ENCODE results near the gene SLC6A13.

SLC6A13 gene

GRCh38 chr12:196436-196835, 66.2 kb downstream of the SLC6A13 start:
- H3K27me3 ChIP-seq (replicated peaks), result no peaks in the 10 kb centered on the region
- in situ Hi-C loops (cut with HindIII; ENCODE audit: low pct_ligation_motif_present, low sequenced_read_pairs), result no loop called here
- no peaks in the 10 kb centered on the region for H3K36me3 ChIP-seq (replicated peaks)
- no peak overlapping the region for H3K4me3 ChIP-seq (ENCODE audit: low read depth, low read length)
- TF ChIP-seq CTCF (IDR thresholded peaks at IDR 0.05; ENCODE audit: low read depth, low read length, missing control alignments), result no peak
- DNase-seq, result no peak
- H3K27ac ChIP-seq, result no peak overlapping the region

- in situ Hi-C loops (cut with HindIII; ENCODE audit: low pct_ligation_motif_present, low sequenced_read_pairs), result no loop called here
- no peak for DNase-seq
- Histone ChIP-seq H3K4me3 (ENCODE audit: low read depth, low read length) (no peak overlapping the region), H3K27ac (no peak overlapping the region), H3K27me3 (replicated peaks) (no peaks in the 10 kb centered on the region), H3K36me3 (replicated peaks) (no peaks in the 10 kb centered on the region)
- TF ChIP-seq CTCF (IDR thresholded peaks at IDR 0.05; ENCODE audit: low read depth, low read length, missing control alignments), result no peak
These were observed 66.7 kb downstream of the SLC6A13 start for GRCh38 chr12:195951-196350.

- Histone ChIP-seq H3K4me3 (ENCODE audit: low read depth, low read length) (no peak overlapping the region), H3K27ac (no peak overlapping the region), H3K27me3 (replicated peaks) (no peaks in the 10 kb centered on the region), H3K36me3 (replicated peaks) (no peaks in the 10 kb centered on the region)
- in situ Hi-C loops (cut with HindIII; ENCODE audit: low pct_ligation_motif_present, low sequenced_read_pairs), result no loop called here
- DNase-seq, result no peak
- TF ChIP-seq CTCF (IDR thresholded peaks at IDR 0.05; ENCODE audit: low read depth, low read length, missing control alignments), result no peak
These were observed 67.5 kb downstream of the SLC6A13 start for GRCh38 chr12:195156-195555.

- Histone ChIP-seq H3K27me3 (replicated peaks) (no peaks in the 10 kb centered on the region), H3K36me3 (replicated peaks) (no peaks in the 10 kb centered on the region), H3K27ac (no peak overlapping the region), H3K4me3 (ENCODE audit: low read depth, low read length) (no peak overlapping the region)
- in situ Hi-C loops (cut with HindIII; ENCODE audit: low pct_ligation_motif_present, low sequenced_read_pairs), result no loop called here
- DNase-seq, result no peak
- no peak for TF ChIP-seq CTCF (IDR thresholded peaks at IDR 0.05; ENCODE audit: low read depth, low read length, missing control alignments)
These were observed 68.4 kb downstream of the SLC6A13 start for GRCh38 chr12:194276-194675.

- no peak for TF ChIP-seq CTCF (IDR thresholded peaks at IDR 0.05; ENCODE audit: low read depth, low read length, missing control alignments)
- no peak overlapping the region for H3K4me3 ChIP-seq (ENCODE audit: low read depth, low read length)
- H3K27ac ChIP-seq, result no peak overlapping the region
- H3K27me3 ChIP-seq (replicated peaks), result no peaks in the 10 kb centered on the region
- in situ Hi-C loops (cut with HindIII; ENCODE audit: low pct_ligation_motif_present, low sequenced_read_pairs), result no loop called here
- no peaks in the 10 kb centered on the region for H3K36me3 ChIP-seq (replicated peaks)
- DNase-seq, result no peak
These were observed 69.4 kb downstream of the SLC6A13 start for GRCh38 chr12:193261-193660.

GRCh38 chr12:191541-191940, 71.1 kb downstream of the SLC6A13 start:
- TF ChIP-seq CTCF (IDR thresholded peaks at IDR 0.05; ENCODE audit: low read depth, low read length, missing control alignments), result no peak
- Histone ChIP-seq H3K27me3 (replicated peaks) (no peaks in the 10 kb centered on the region), H3K36me3 (replicated peaks) (no peaks in the 10 kb centered on the region), H3K4me3 (ENCODE audit: low read depth, low read length) (no peak overlapping the region), H3K27ac (no peak overlapping the region)
- DNase-seq, result no peak
- in situ Hi-C loops (cut with HindIII; ENCODE audit: low pct_ligation_motif_present, low sequenced_read_pairs), result no loop called here

Data from brain microvascular endothelial cell (primary cell).